HEK293 (cell line): ENCODE results near the gene EIF1AX.

Source experiments
- ZNF394 ChIP-seq: fragments of 450-650 bp; formaldehyde crosslinking; IDR thresholded peaks from 2 replicates; pipeline ENCODE4 v1.5.1; 2016; ENCODE audit warnings: missing biosample characterization, missing genetic modification characterization, mild to moderate bottlenecking, moderate library complexity, borderline replicate concordance
- TF ChIP-seq, protein P1 (sequence below): fragments of 450-650 bp; formaldehyde crosslinking; IDR thresholded peaks from 2 replicates; pipeline ENCODE4 v1.5.1; 2016; ENCODE audit warnings: missing biosample characterization, missing genetic modification characterization
- TF ChIP-seq, protein P2 (sequence below): fragments of 450-650 bp; formaldehyde crosslinking; IDR thresholded peaks from 2 replicates; pipeline ENCODE4 v1.5.1; 2016; ENCODE audit warnings: missing biosample characterization, missing genetic modification characterization
- TF ChIP-seq, protein P3 (sequence below): fragments of 450-650 bp; formaldehyde crosslinking; IDR thresholded peaks from 2 replicates; pipeline ENCODE4 v1.5.1; 2016; ENCODE audit warnings: missing biosample characterization, missing genetic modification characterization

DNA sequence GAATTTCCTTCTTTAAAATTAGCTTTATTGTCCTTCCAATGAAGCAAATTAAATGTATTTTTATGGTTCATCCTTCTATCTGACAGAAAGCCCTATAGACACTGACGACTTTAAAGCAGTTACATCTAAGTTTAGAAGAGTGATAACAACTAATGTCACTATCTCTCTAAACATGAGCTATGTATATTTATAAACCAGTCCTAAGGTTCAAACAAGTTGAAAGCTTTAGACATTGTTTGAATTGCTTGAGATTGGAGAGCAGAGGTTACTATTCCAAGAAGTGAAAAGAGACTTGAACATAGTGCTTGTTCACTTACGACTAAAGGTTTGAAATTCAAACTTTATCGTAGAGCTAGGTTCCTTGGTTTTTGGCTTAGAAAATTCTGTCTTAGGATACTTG is 30.2 kb upstream of the EIF1AX start:
- TF ChIP-seq, protein P1, sequence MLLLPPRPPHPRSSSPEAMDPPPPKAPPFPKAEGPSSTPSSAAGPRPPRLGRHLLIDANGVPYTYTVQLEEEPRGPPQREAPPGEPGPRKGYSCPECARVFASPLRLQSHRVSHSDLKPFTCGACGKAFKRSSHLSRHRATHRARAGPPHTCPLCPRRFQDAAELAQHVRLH (tag by site-specific recombination): no peak
- TF ChIP-seq, protein P2, sequence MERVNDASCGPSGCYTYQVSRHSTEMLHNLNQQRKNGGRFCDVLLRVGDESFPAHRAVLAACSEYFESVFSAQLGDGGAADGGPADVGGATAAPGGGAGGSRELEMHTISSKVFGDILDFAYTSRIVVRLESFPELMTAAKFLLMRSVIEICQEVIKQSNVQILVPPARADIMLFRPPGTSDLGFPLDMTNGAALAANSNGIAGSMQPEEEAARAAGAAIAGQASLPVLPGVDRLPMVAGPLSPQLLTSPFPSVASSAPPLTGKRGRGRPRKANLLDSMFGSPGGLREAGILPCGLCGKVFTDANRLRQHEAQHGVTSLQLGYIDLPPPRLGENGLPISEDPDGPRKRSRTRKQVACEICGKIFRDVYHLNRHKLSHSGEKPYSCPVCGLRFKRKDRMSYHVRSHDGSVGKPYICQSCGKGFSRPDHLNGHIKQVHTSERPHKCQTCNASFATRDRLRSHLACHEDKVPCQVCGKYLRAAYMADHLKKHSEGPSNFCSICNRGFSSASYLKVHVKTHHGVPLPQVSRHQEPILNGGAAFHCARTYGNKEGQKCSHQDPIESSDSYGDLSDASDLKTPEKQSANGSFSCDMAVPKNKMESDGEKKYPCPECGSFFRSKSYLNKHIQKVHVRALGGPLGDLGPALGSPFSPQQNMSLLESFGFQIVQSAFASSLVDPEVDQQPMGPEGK (tag by site-specific recombination): no peak
- TF ChIP-seq ZNF394 (tag by site-specific recombination): no peak
- TF ChIP-seq, protein P3, sequence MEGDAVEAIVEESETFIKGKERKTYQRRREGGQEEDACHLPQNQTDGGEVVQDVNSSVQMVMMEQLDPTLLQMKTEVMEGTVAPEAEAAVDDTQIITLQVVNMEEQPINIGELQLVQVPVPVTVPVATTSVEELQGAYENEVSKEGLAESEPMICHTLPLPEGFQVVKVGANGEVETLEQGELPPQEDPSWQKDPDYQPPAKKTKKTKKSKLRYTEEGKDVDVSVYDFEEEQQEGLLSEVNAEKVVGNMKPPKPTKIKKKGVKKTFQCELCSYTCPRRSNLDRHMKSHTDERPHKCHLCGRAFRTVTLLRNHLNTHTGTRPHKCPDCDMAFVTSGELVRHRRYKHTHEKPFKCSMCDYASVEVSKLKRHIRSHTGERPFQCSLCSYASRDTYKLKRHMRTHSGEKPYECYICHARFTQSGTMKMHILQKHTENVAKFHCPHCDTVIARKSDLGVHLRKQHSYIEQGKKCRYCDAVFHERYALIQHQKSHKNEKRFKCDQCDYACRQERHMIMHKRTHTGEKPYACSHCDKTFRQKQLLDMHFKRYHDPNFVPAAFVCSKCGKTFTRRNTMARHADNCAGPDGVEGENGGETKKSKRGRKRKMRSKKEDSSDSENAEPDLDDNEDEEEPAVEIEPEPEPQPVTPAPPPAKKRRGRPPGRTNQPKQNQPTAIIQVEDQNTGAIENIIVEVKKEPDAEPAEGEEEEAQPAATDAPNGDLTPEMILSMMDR (tag by site-specific recombination): no peak
